SK-N-MC (cell line): Measurements from ENCODE around the gene TNNC2.

ENCODE experiments used
- EZH2 ChIP-seq: fragments of 200-600 bp; sonication (generic); IDR thresholded peaks from one replicate; pipeline ENCODE4 v1.6.1; 2017; ENCODE audit warnings: antibody characterized with exemption
- FOXP2 ChIP-seq: optimal IDR thresholded peaks from 2 replicates; pipeline ENCODE3; 2011; ENCODE audit warnings: mild to moderate bottlenecking, moderate library complexity; ENCODE audit not compliant: insufficient read depth; ENCODE audit errors: extremely low read length, control extremely low read depth
- POLR2AphosphoS5 ChIP-seq: IDR thresholded peaks from 2 replicates; pipeline ENCODE4 v1.6.1; 2012; ENCODE audit warnings: mild to moderate bottlenecking, low read depth, low read length, borderline replicate concordance

GRCh38 chr20:45796337-45797065 lies 30.6 kb downstream of the TNNC2 start:
- no peak for TF ChIP-seq POLR2AphosphoS5
- no peak for TF ChIP-seq EZH2
- no peak for TF ChIP-seq FOXP2
